Measurements from ENCODE around the gene KIRREL1.

The KIRREL1 gene

GRCh38 chr1:157975228-157975950 lies 18.1 kb upstream of the KIRREL1 start:
- DNase-seq = no peak

GRCh38 chr1:157976888-157977287 lies 16.6 kb upstream of the KIRREL1 start:
- no peak for DNase-seq

- DNase-seq = no peak
Observed at GRCh38 chr1:157978586-157979403, 14.7 kb upstream of the KIRREL1 start.

- DNase-seq = no peak
Observed at GRCh38 chr1:157982136-157982535, 11.3 kb upstream of the KIRREL1 start.

GRCh38 chr1:157983787-157984186 lies 9.7 kb upstream of the KIRREL1 start:
- DNase-seq = no peak

- DNase-seq = no peak
Observed at GRCh38 chr1:157984469-157984868, 9.0 kb upstream of the KIRREL1 start.

- no peak for DNase-seq
Observed at GRCh38 chr1:157985473-157985872, 8.0 kb upstream of the KIRREL1 start.

- no peak for DNase-seq
Observed at GRCh38 chr1:157988002-157988401, 5.4 kb upstream of the KIRREL1 start.

GRCh38 chr1:157992031-157992832 lies 1.2 kb upstream of the KIRREL1 start:
- DNase-seq = no peak

- DNase-seq = no peak
Observed at GRCh38 chr1:157992833-157993146, 655 bp upstream of the KIRREL1 start.

- DNase-seq = no peak
Observed at GRCh38 chr1:157993918-157994605, 617 bp downstream of the KIRREL1 start.

GRCh38 chr1:157994704-157995582 lies 1.5 kb downstream of the KIRREL1 start:
- DNase-seq = no peak

GRCh38 chr1:157995583-157996169 lies 2.2 kb downstream of the KIRREL1 start:
- DNase-seq = no peak

GRCh38 chr1:157996433-157996832 lies 3.0 kb downstream of the KIRREL1 start:
- DNase-seq = no peak

- no peak for DNase-seq
Observed at GRCh38 chr1:158000507-158000906, 7.1 kb downstream of the KIRREL1 start.

- DNase-seq = no peak
Observed at GRCh38 chr1:158002022-158002630, 8.7 kb downstream of the KIRREL1 start.

- no peak for DNase-seq
Observed at GRCh38 chr1:158002631-158003405, 9.4 kb downstream of the KIRREL1 start.

- DNase-seq = no peak
Observed at GRCh38 chr1:158003406-158003800, 10.0 kb downstream of the KIRREL1 start.

GRCh38 chr1:158005224-158005623 lies 11.8 kb downstream of the KIRREL1 start:
- DNase-seq = no peak

- DNase-seq = no peak
Observed at GRCh38 chr1:158007180-158007579, 13.7 kb downstream of the KIRREL1 start.
